DND-41 (cell line): ENCODE measurements around the gene CASQ1.

ENCODE experiments used
- CTCF ChIP-seq: IDR thresholded peaks from 2 replicates; pipeline ENCODE4 v1.5.1; 2012; ENCODE audit warnings: borderline replicate concordance, low read length, moderate library complexity, mild to moderate bottlenecking; ENCODE audit not compliant: poor library complexity, severe bottlenecking; ENCODE audit errors: extremely low read depth
- EZH2 ChIP-seq: IDR thresholded peaks from 3 replicates; pipeline ENCODE4 v1.6.1; 2012; ENCODE audit warnings: borderline replicate concordance, low read depth, mild to moderate bottlenecking, moderate library complexity, low read length, inconsistent platforms; ENCODE audit not compliant: severe bottlenecking

- TF ChIP-seq CTCF (no peak), EZH2 (no peak)
These were observed 53.8 kb downstream of the CASQ1 start for GRCh38 chr1:160244209-160244608.
